Stimulated activated CD8-positive, alpha-beta memory T cell treated with anti-CD3 and anti-CD28 coated beads, Interleukin-12 subunit alpha, Interleukin-12 subunit beta, amount 100 ng/mL, for 1 hour (primary cell): ENCODE results near the gene ENTR1.

Experiments used
- DNase-seq: peaks from one replicate; pipeline ENCODE4 v3.0.0-alpha.2; 2020; ENCODE audit warnings: low read depth

ENTR1 gene

GRCh38 chr9:136361047-136361753, 49.2 kb downstream of the ENTR1 start:
- no peak for DNase-seq

- no peak for DNase-seq
Measured at GRCh38 chr9:136359774-136360718, 50.4 kb downstream of the ENTR1 start.

- no peak for DNase-seq
Measured at GRCh38 chr9:136358888-136359287, 51.5 kb downstream of the ENTR1 start.

GRCh38 chr9:136358016-136358415, 52.4 kb downstream of the ENTR1 start:
- DNase-seq: no peak

GRCh38 chr9:136357202-136357725, 53.1 kb downstream of the ENTR1 start:
- no peak for DNase-seq

- DNase-seq: no peak
Measured at GRCh38 chr9:136355616-136356557, 54.5 kb downstream of the ENTR1 start.

GRCh38 chr9:136354592-136355085, 55.8 kb downstream of the ENTR1 start:
- no peak for DNase-seq

GRCh38 chr9:136353757-136354488, 56.5 kb downstream of the ENTR1 start:
- DNase-seq: no peak

GRCh38 chr9:136353088-136353487, 57.3 kb downstream of the ENTR1 start:
- no peak for DNase-seq

GRCh38 chr9:136352682-136353081, 57.7 kb downstream of the ENTR1 start:
- DNase-seq: no peak
